Measurements from ENCODE around the gene SEC22A. TPM values are rescaled to one million over a fixed set of nuclear protein-coding genes. Genes with fewer than 3 reads are reported as not detected.

The SEC22A gene
- total and polyA plus RNA-seq, 10 of the 15 experiments (the other 5 are each of a cell fraction or from before 2014, with no cell fraction given): 19.3 to 70.3 (median 36.7) TPM

- TF ChIP-seq E2F8 (IDR thresholded peaks at IDR 0.05; ENCODE audit: low read depth, partially characterized antibody) (no peak), CHD4 (IDR thresholded peaks at IDR 0.05) (no peak)
- CTCF ChIA-PET: no interaction called here
- intact Hi-C loops (cut with micrococcal nuclease; ENCODE audit: unreplicated experiment): no loop called here
- H3K27me3 ChIP-seq (replicated peaks in 1 of 2; ENCODE audit: control insufficient read depth in 2 of 2, insufficient read depth in 2 of 2, low read length in 1 of 2): no peaks in the 10 kb centered on the region; a peak in 1 of 4 replicates
- no peaks in the 10 kb centered on the region for H3K79me2 ChIP-seq (ENCODE audit: control insufficient read depth, insufficient read depth, low read length)
- ATAC-seq (no peak), FAIRE-seq (no peak), DNase-seq (ENCODE audit: low read depth, low spot score) (no peak)
- no peak overlapping the region for H3K4me2 ChIP-seq (ENCODE audit: control insufficient read depth, insufficient read depth)
- SMC1A ChIA-PET (ENCODE audit: uncharacterized antibody, unreplicated experiment): no interaction called here
- no peaks in the 10 kb centered on the region for H3K9me3 ChIP-seq (replicated peaks; ENCODE audit: control insufficient read depth, insufficient read depth, low read length)
- POLR2A ChIA-PET: no interaction called here
- BruUV-seq (replicated peaks): no TSS peak
- 61% methylated on average over 23 of the region's 23 CpGs for WGBS (ENCODE audit: insufficient coverage, insufficient replicate concordance, low lambda C conversion rate, missing lambda C conversion rate)
- no peak overlapping the region for H3K27ac ChIP-seq (ENCODE audit: control insufficient read depth, insufficient read depth)
- no peak overlapping the region for H2AFZ ChIP-seq (ENCODE audit: control insufficient read depth, low read depth, low read length)
- no peak overlapping the region for H3K4me3 ChIP-seq
- no peaks in the 10 kb centered on the region for H3K4me1 ChIP-seq (ENCODE audit: control insufficient read depth, insufficient read depth, low read length)
- RAD21 ChIA-PET (ENCODE audit: unreplicated experiment): no interaction called here
- in situ Hi-C loops (cut with MboI): no loop called here
- no peak overlapping the region for H3K9ac ChIP-seq (ENCODE audit: control insufficient read depth, insufficient read depth, low read length)
- H3K36me3 ChIP-seq (ENCODE audit: control insufficient read depth in 2 of 2, insufficient read depth in 2 of 2, low read length in 1 of 2): no peaks in the 10 kb centered on the region
- no peaks in the 10 kb centered on the region for H4K20me1 ChIP-seq (ENCODE audit: control insufficient read depth, insufficient read depth)
Measured at GRCh38 chr3:123290962-123291361, 89.2 kb downstream of the SEC22A start.

- no TSS peak for BruUV-seq (replicated peaks)
- no peaks in the 10 kb centered on the region for H4K20me1 ChIP-seq (ENCODE audit: control insufficient read depth, insufficient read depth)
- no peak for FAIRE-seq
- no peaks in the 10 kb centered on the region for H3K36me3 ChIP-seq (ENCODE audit: control insufficient read depth in 2 of 2, insufficient read depth in 2 of 2, low read length in 1 of 2)
- H3K27me3 ChIP-seq (replicated peaks in 1 of 2; ENCODE audit: control insufficient read depth in 2 of 2, insufficient read depth in 2 of 2, low read length in 1 of 2): no peaks in the 10 kb centered on the region; a peak in 1 of 4 replicates
- ChIA-PET POLR2A (no interaction called here), RAD21 (ENCODE audit: unreplicated experiment) (no interaction called here), SMC1A (ENCODE audit: uncharacterized antibody, unreplicated experiment) (no interaction called here), CTCF (no interaction called here)
- H3K4me2 ChIP-seq (ENCODE audit: control insufficient read depth, insufficient read depth): no peak overlapping the region
- H3K27ac ChIP-seq (ENCODE audit: control insufficient read depth, insufficient read depth): no peak overlapping the region
- no peak overlapping the region for H2AFZ ChIP-seq (ENCODE audit: control insufficient read depth, low read depth, low read length)
- no peak overlapping the region for H3K4me3 ChIP-seq
- in situ Hi-C loops (cut with MboI) (no loop called here), intact Hi-C loops (cut with micrococcal nuclease; ENCODE audit: unreplicated experiment) (no loop called here)
- no peaks in the 10 kb centered on the region for H3K9me3 ChIP-seq (replicated peaks; ENCODE audit: control insufficient read depth, insufficient read depth, low read length)
- no peak for ATAC-seq
- no peaks in the 10 kb centered on the region for H3K4me1 ChIP-seq (ENCODE audit: control insufficient read depth, insufficient read depth, low read length)
- no peaks in the 10 kb centered on the region for H3K79me2 ChIP-seq (ENCODE audit: control insufficient read depth, insufficient read depth, low read length)
- DNase-seq (ENCODE audit: low read depth, low spot score): no peak
- WGBS (ENCODE audit: insufficient coverage, insufficient replicate concordance, low lambda C conversion rate, missing lambda C conversion rate): 40% methylated on average over 7 of the region's 7 CpGs
- H3K9ac ChIP-seq (ENCODE audit: control insufficient read depth, insufficient read depth, low read length): no peak overlapping the region
- no peak for TF ChIP-seq STAT1 (conservative IDR thresholded peaks at IDR 0.05)
- TF ChIP-seq TCF12 (IDR thresholded peaks at IDR 0.05; ENCODE audit: low read depth, low read length): no peak
- no peak for TF ChIP-seq CBX5 (IDR thresholded peaks at IDR 0.05; ENCODE audit: low read depth)
- no peak for TF ChIP-seq SUPT20H (IDR thresholded peaks at IDR 0.05; ENCODE audit: borderline replicate concordance, control insufficient read depth, low read depth, low read length)
- TF ChIP-seq TCF3 (IDR thresholded peaks at IDR 0.05; ENCODE audit: borderline replicate concordance, insufficient read depth, low read depth, low read length): no peak
- TF ChIP-seq EGR1 (IDR thresholded peaks at IDR 0.05; ENCODE audit: borderline replicate concordance in 1 of 2, low read depth in 2 of 2, low read length in 2 of 2): no peak
- TF ChIP-seq KDM1A (IDR thresholded peaks at IDR 0.05; ENCODE audit: borderline replicate concordance): no peak
- TF ChIP-seq SMARCA5 (IDR thresholded peaks at IDR 0.05): no peak
- no peak for TF ChIP-seq IRF5 (IDR thresholded peaks at IDR 0.05; ENCODE audit: borderline replicate concordance)
- TF ChIP-seq SUZ12 (IDR thresholded peaks at IDR 0.05; ENCODE audit: unreplicated experiment): no peak
Measured at GRCh38 chr3:123291404-123291803, 89.7 kb downstream of the SEC22A start.

Data from GM12878 (cell line).